ENCODE measurements around the gene RAPGEF4. TPM values are rescaled to one million over a fixed set of nuclear protein-coding genes. Genes with fewer than 3 reads are reported as not detected.

The RAPGEF4 gene
- total and polyA plus RNA-seq, 3 experiments from 2014 or later = not detected

DNA sequence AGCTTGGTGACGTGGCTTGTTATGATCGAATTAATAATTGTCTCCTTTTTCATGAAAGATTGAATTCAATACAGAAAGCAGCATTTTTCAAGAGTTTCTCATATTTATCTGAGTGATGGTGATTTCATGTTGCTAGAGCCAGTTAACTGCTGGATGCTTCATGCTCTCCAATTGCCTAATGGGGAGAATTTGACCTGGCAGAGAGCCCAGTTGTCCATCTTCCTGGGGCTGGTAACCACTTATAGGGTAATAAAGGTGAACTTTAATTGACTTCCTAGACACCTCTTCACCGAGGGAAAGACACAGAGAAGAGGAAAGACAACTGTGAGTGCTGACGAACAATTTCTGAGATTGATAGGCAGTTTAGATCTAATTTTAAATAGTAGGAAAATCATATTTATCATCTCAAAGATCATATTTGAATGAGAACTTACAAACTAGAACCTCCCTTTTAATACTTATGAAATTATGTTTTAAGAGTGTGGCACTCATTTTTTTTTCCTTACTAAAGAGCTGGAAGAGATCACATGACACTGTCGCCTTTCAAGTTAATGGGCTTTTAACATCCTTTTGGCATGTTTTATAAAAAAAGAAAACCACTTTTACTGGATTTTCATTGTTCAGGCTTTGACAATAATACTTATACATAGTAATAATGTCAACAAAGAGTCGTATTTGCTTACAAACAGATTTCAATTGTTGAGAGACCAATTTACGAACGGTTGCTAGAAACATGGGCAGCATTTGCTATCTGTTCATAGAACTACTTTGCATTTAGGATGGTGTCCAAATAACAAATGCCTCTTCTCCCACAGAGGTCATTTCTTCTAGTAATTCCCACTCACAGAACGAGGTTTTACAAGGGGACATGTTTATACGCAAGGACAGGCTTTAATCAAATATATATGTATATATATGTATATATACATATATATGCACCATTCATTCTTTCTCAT lies 153.3 kb downstream of the RAPGEF4 start:
- Mint-ChIP-seq H3K36me3 (no peaks in the 10 kb centered on the region), H3K4me1 (no peaks in the 10 kb centered on the region), H3K9me3 (no peaks in the 10 kb centered on the region), H3K27ac (no peak overlapping the region), H3K27me3 (peaks cover 2 to 44% of the 10 kb centered on the region in 2 donors), H3K4me3 (no peak overlapping the region)
- Histone ChIP-seq H3K9me3 (ENCODE audit: low read length) (no peaks in the 10 kb centered on the region), H3K4me1 (ENCODE audit: insufficient read depth, low read length) (no peaks in the 10 kb centered on the region), H3K27me3 (ENCODE audit: insufficient read depth, low read length, poor library complexity, severe bottlenecking) (no peaks in the 10 kb centered on the region), H3K4me3 (ENCODE audit: low read length) (no peak overlapping the region), H3K27ac (ENCODE audit: low read depth, low read length) (no peak overlapping the region), H3K36me3 (ENCODE audit: insufficient read depth, low read length) (no peaks in the 10 kb centered on the region)
- ChIA-PET CTCF (no interaction called here), POLR2A (no interaction called here)
- no peak for DNase-seq

GRCh38 chr2:172889768-172890430 lies 154.3 kb downstream of the RAPGEF4 start:
- Histone ChIP-seq H3K27ac (ENCODE audit: low read depth, low read length) (no peak overlapping the region), H3K27me3 (ENCODE audit: insufficient read depth, low read length, poor library complexity, severe bottlenecking) (no peaks in the 10 kb centered on the region), H3K4me1 (ENCODE audit: insufficient read depth, low read length) (no peaks in the 10 kb centered on the region), H3K9me3 (ENCODE audit: low read length) (no peaks in the 10 kb centered on the region), H3K4me3 (ENCODE audit: low read length) (no peak overlapping the region), H3K36me3 (ENCODE audit: insufficient read depth, low read length) (no peaks in the 10 kb centered on the region)
- ChIA-PET POLR2A (no interaction called here), CTCF (no interaction called here)
- Mint-ChIP-seq H3K4me3 (no peak overlapping the region), H3K9me3 (no peaks in the 10 kb centered on the region), H3K27me3 (peaks cover 2 to 47% of the 10 kb centered on the region in 2 donors), H3K27ac (no peak overlapping the region), H3K4me1 (no peaks in the 10 kb centered on the region), H3K36me3 (no peaks in the 10 kb centered on the region)
- no peak for DNase-seq

- peaks cover under 1% of the 10 kb centered on the region for H3K27me3 ChIP-seq (ENCODE audit: insufficient read depth, low read length, poor library complexity, severe bottlenecking)
- ChIA-PET POLR2A (no interaction called here), CTCF (no interaction called here)
- no peak overlapping the region for H3K4me3 ChIP-seq (ENCODE audit: low read length)
- no peaks in the 10 kb centered on the region for H3K36me3 ChIP-seq (ENCODE audit: insufficient read depth, low read length)
- peaks cover 2 to 43% of the 10 kb centered on the region in 2 donors for H3K27me3 Mint-ChIP-seq
- no peak overlapping the region for H3K4me3 Mint-ChIP-seq
- no peaks in the 10 kb centered on the region for H3K9me3 ChIP-seq (ENCODE audit: low read length)
- no peaks in the 10 kb centered on the region for H3K4me1 Mint-ChIP-seq
- no peak overlapping the region for H3K27ac ChIP-seq (ENCODE audit: low read depth, low read length)
- DNase-seq = no peak
- H3K4me1 ChIP-seq (ENCODE audit: insufficient read depth, low read length) = no peaks in the 10 kb centered on the region
- peaks cover 0 to 2% (median 0%) of the 10 kb centered on the region in 5 donors for H3K9me3 Mint-ChIP-seq
- H3K36me3 Mint-ChIP-seq = no peaks in the 10 kb centered on the region
- no peak overlapping the region for H3K27ac Mint-ChIP-seq
These were observed 157.5 kb downstream of the RAPGEF4 start for GRCh38 chr2:172893111-172893510.

GRCh38 chr2:172893671-172894070 lies 158.0 kb downstream of the RAPGEF4 start:
- H3K9me3 Mint-ChIP-seq = peaks cover 0 to 2% (median 0%) of the 10 kb centered on the region in 5 donors
- H3K4me1 Mint-ChIP-seq = no peaks in the 10 kb centered on the region
- no peak overlapping the region for H3K27ac Mint-ChIP-seq
- H3K36me3 ChIP-seq (ENCODE audit: insufficient read depth, low read length) = no peaks in the 10 kb centered on the region
- CTCF ChIA-PET = no interaction called here
- no peak overlapping the region for H3K4me3 Mint-ChIP-seq
- POLR2A ChIA-PET = no interaction called here
- DNase-seq = no peak
- peaks cover 4% of the 10 kb centered on the region for H3K27me3 ChIP-seq (ENCODE audit: insufficient read depth, low read length, poor library complexity, severe bottlenecking)
- no peaks in the 10 kb centered on the region for H3K9me3 ChIP-seq (ENCODE audit: low read length)
- no peaks in the 10 kb centered on the region for H3K36me3 Mint-ChIP-seq
- no peak overlapping the region for H3K27ac ChIP-seq (ENCODE audit: low read depth, low read length)
- H3K4me3 ChIP-seq (ENCODE audit: low read length) = no peak overlapping the region
- H3K4me1 ChIP-seq (ENCODE audit: insufficient read depth, low read length) = no peaks in the 10 kb centered on the region
- peaks cover 4 to 42% of the 10 kb centered on the region in 2 donors for H3K27me3 Mint-ChIP-seq

- Mint-ChIP-seq H3K27ac (no peak overlapping the region), H3K4me3 (no peak overlapping the region), H3K9me3 (peaks cover 0 to 2% (median 0%) of the 10 kb centered on the region in 5 donors), H3K4me1 (no peaks in the 10 kb centered on the region), H3K27me3 (peaks cover 8 to 43% of the 10 kb centered on the region in 2 donors), H3K36me3 (no peaks in the 10 kb centered on the region)
- POLR2A ChIA-PET = no interaction called here
- H3K36me3 ChIP-seq (ENCODE audit: insufficient read depth, low read length) = no peaks in the 10 kb centered on the region
- CTCF ChIA-PET = no interaction called here
- no peak overlapping the region for H3K4me3 ChIP-seq (ENCODE audit: low read length)
- DNase-seq = no peak
- H3K27ac ChIP-seq (ENCODE audit: low read depth, low read length) = no peak overlapping the region
- H3K4me1 ChIP-seq (ENCODE audit: insufficient read depth, low read length) = no peaks in the 10 kb centered on the region
- no peaks in the 10 kb centered on the region for H3K9me3 ChIP-seq (ENCODE audit: low read length)
- peaks cover 4% of the 10 kb centered on the region for H3K27me3 ChIP-seq (ENCODE audit: insufficient read depth, low read length, poor library complexity, severe bottlenecking)
These were observed 159.2 kb downstream of the RAPGEF4 start for GRCh38 chr2:172894689-172895387.

GRCh38 chr2:172896661-172897081 lies 161.0 kb downstream of the RAPGEF4 start:
- Mint-ChIP-seq H3K9me3 (peaks cover 0 to 2% (median 0%) of the 10 kb centered on the region in 5 donors), H3K36me3 (no peaks in the 10 kb centered on the region), H3K27ac (peak overlapping the region in 1 of 8 donors; percentile 54), H3K4me3 (no peak overlapping the region), H3K27me3 (peaks cover 9 to 45% of the 10 kb centered on the region in 2 donors), H3K4me1 (no peaks in the 10 kb centered on the region)
- Histone ChIP-seq H3K4me1 (ENCODE audit: insufficient read depth, low read length) (no peaks in the 10 kb centered on the region), H3K9me3 (ENCODE audit: low read length) (no peaks in the 10 kb centered on the region), H3K27ac (ENCODE audit: low read depth, low read length) (no peak overlapping the region), H3K36me3 (ENCODE audit: insufficient read depth, low read length) (no peaks in the 10 kb centered on the region), H3K4me3 (ENCODE audit: low read length) (no peak overlapping the region), H3K27me3 (ENCODE audit: insufficient read depth, low read length, poor library complexity, severe bottlenecking) (peaks cover 4% of the 10 kb centered on the region)
- POLR2A ChIA-PET = no interaction called here
- CTCF ChIA-PET = no interaction called here
- no peak for DNase-seq

DNA sequence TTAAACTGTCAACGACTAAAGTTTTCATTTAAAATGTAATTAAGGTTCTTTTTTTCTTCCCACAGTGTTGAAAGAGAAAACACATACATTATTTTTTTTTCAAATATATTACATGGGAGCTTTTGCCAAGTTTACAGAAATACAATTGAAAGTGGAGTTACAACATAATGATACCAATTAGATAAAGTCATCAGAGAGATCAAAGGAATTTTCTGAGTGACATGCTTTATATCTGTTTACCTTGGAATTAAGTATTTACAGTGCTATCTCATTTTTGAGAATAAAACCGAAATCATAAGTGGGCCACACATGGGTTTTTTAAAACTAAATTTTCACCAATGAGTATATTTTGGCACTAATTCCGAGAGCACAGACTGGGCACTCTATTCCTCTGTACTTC lies 165.2 kb downstream of the RAPGEF4 start:
- POLR2A ChIA-PET = no interaction called here

DNA sequence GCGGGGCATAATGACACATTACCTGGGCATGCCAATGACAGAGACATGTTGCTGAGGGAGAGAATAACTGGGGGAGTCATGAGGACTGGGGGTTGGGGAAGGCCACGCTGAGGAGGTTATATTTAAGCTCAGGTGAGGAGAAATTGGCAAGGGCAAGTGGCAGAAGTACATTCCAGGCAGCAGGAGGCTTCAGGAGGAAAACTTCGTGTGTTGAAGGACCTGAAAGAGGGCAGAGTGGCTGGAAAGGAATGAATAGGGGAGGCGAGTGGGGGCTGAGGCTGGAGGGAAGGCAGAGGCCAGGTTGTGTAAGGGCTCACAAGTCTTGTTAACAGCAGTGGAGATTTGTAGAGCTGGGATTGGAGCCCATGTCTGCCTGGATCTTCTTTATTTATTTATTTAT lies 166.3 kb downstream of the RAPGEF4 start:
- Mint-ChIP-seq H3K27me3 (peaks cover 10 to 41% of the 10 kb centered on the region in 2 donors), H3K9me3 (peaks cover 0 to 2% (median 0%) of the 10 kb centered on the region in 5 donors), H3K36me3 (no peaks in the 10 kb centered on the region), H3K27ac (peak overlapping the region in 1 of 8 donors; percentile 84), H3K4me1 (peaks cover 0 to 2% (median 0%) of the 10 kb centered on the region in 3 donors), H3K4me3 (no peak overlapping the region)
- Histone ChIP-seq H3K4me1 (ENCODE audit: insufficient read depth, low read length) (no peaks in the 10 kb centered on the region), H3K27me3 (ENCODE audit: insufficient read depth, low read length, poor library complexity, severe bottlenecking) (peaks cover 4% of the 10 kb centered on the region), H3K4me3 (ENCODE audit: low read length) (no peak overlapping the region), H3K9me3 (ENCODE audit: low read length) (no peaks in the 10 kb centered on the region), H3K36me3 (ENCODE audit: insufficient read depth, low read length) (no peaks in the 10 kb centered on the region), H3K27ac (ENCODE audit: low read depth, low read length) (no peak overlapping the region)
- no peak for DNase-seq
- ChIA-PET CTCF (no interaction called here), POLR2A (no interaction called here)

More for the DNA sequence above, 165.2 kb downstream of the RAPGEF4 start:
- no peaks in the 10 kb centered on the region for H3K9me3 ChIP-seq (ENCODE audit: low read length)
- H3K27ac ChIP-seq (ENCODE audit: low read depth, low read length) = no peak overlapping the region
- CTCF ChIA-PET = no interaction called here
- H3K4me3 Mint-ChIP-seq = no peak overlapping the region
- H3K27me3 Mint-ChIP-seq = peaks cover 10 to 41% of the 10 kb centered on the region in 2 donors
- H3K36me3 Mint-ChIP-seq = no peaks in the 10 kb centered on the region
- H3K4me1 ChIP-seq (ENCODE audit: insufficient read depth, low read length) = no peaks in the 10 kb centered on the region
- no peak for DNase-seq
- peaks cover 0 to 2% (median 0%) of the 10 kb centered on the region in 5 donors for H3K9me3 Mint-ChIP-seq
- peaks cover 0 to 2% (median 0%) of the 10 kb centered on the region in 3 donors for H3K4me1 Mint-ChIP-seq
- no peak overlapping the region for H3K27ac Mint-ChIP-seq
- H3K36me3 ChIP-seq (ENCODE audit: insufficient read depth, low read length) = no peaks in the 10 kb centered on the region
- H3K4me3 ChIP-seq (ENCODE audit: low read length) = no peak overlapping the region
- peaks cover 4% of the 10 kb centered on the region for H3K27me3 ChIP-seq (ENCODE audit: insufficient read depth, low read length, poor library complexity, severe bottlenecking)
